NCI-H524 (cell line): ENCODE results near the gene LAMTOR5.

ENCODE experiments used
- DNase-seq, 2 experiments: peaks; one replicate each; lab custom pipeline; 2025; lab: John Stamatoyannopoulos, UW

Gene LAMTOR5

GRCh38 chr1:110387048-110387754 lies 20.3 kb downstream of the LAMTOR5 start:
- no peak for DNase-seq

GRCh38 chr1:110385369-110385768 lies 22.1 kb downstream of the LAMTOR5 start:
- no peak for DNase-seq

GRCh38 chr1:110384581-110385321 lies 22.7 kb downstream of the LAMTOR5 start:
- no peak for DNase-seq

- DNase-seq: peak in 1 of 2 experiments; percentile 6
Observed at GRCh38 chr1:110383251-110383990, 24.1 kb downstream of the LAMTOR5 start.

- no peak for DNase-seq
Observed at GRCh38 chr1:110380672-110381283, 26.7 kb downstream of the LAMTOR5 start.

- DNase-seq: no peak
Observed at GRCh38 chr1:110375490-110375889, 32.0 kb downstream of the LAMTOR5 start.

- DNase-seq: no peak
Observed at GRCh38 chr1:110370827-110371226, 36.7 kb downstream of the LAMTOR5 start.

- no peak for DNase-seq
Observed at GRCh38 chr1:110364221-110364620, 43.3 kb downstream of the LAMTOR5 start.

GRCh38 chr1:110361856-110362255 lies 45.6 kb downstream of the LAMTOR5 start:
- no peak for DNase-seq

- no peak for DNase-seq
Observed at GRCh38 chr1:110360431-110360830, 47.1 kb downstream of the LAMTOR5 start.

- no peak for DNase-seq
Observed at GRCh38 chr1:110356379-110356778, 51.1 kb downstream of the LAMTOR5 start.

GRCh38 chr1:110355321-110355720 lies 52.2 kb downstream of the LAMTOR5 start:
- DNase-seq: no peak
